Type B pancreatic cell (in vitro differentiated cells): ENCODE measurements around the gene KMT2E. TPM values are rescaled to one million over a fixed set of nuclear protein-coding genes. Genes with fewer than 3 reads are reported as not detected.
A peak's percentile ranks its signal among the peaks of the same experiment; 100 is the strongest.
"Not testable (repeated sequence)": the region's sequence is repeated elsewhere in the genome, so short reads cannot be mapped to it uniquely, and the experiment has no call there.

ENCODE experiments used
- DNase-seq: peaks from one replicate; pipeline ENCODE4 v3.0.0; 2021; ENCODE audit warnings: mixed read lengths; ENCODE audit not compliant: unreplicated experiment; ENCODE audit errors: extremely low spot score
- H3K27ac Mint-ChIP-seq: 2 replicates; pipeline ENCODE4 v1.8.0; 2021; ENCODE audit warnings: mild to moderate bottlenecking, mixed read lengths
- H3K27me3 Mint-ChIP-seq: 2 replicates; pipeline ENCODE4 v1.8.0; 2021; ENCODE audit warnings: mixed read lengths
- H3K36me3 Mint-ChIP-seq: 2 replicates; pipeline ENCODE4 v1.8.0; 2021; ENCODE audit warnings: mixed read lengths
- H3K4me1 Mint-ChIP-seq: one replicate; pipeline ENCODE4 v1.8.0; 2021; ENCODE audit warnings: mixed read lengths; ENCODE audit not compliant: unreplicated experiment
- H3K4me3 Mint-ChIP-seq: 2 replicates; pipeline ENCODE4 v1.8.0; 2021; ENCODE audit warnings: mild to moderate bottlenecking, mixed read lengths
- H3K9me3 Mint-ChIP-seq: 2 replicates; pipeline ENCODE4 v1.8.0; 2021; ENCODE audit warnings: mixed read lengths
- total RNA-seq: library from RNA; stranded (reverse); gene quantifications from 2 replicates; pipeline ENCODE4 v1.2.1, GENCODE V29; 2021; ENCODE audit warnings: low replicate concordance
- TF ChIP-seq, protein P1 (sequence below): fragments of 200-600 bp; sonication (generic); conservative IDR thresholded peaks from 2 replicates; pipeline ENCODE4 v1.5.0; 2021; ENCODE audit warnings: antibody characterized with exemption, mild to moderate bottlenecking

The KMT2E gene
- total RNA-seq, 1 donor from 2014 or later = 75.6 TPM

DNA sequence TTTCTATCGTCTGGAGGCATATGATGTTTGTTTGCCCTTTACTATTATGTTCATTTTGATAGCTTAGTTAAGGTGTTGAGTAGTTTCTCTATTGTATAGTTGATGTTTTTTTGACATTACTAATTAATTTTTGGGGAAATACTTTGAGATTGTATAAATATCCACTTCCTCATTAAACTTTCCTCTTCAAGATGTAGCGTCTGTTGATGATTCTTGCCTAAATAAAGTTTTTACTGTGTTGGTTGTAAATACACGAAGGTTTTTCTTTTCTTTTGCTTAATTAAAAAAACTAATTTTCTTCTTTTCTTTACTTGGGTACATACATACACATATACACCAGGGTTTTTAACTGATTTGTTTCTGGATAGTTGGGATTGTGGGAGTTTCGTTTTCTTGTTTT lies 8.5 kb downstream of the KMT2E start:
- DNase-seq = no peak
- H3K4me1 Mint-ChIP-seq = peaks cover 37% of the 10 kb centered on the region
- no peak overlapping the region for H3K4me3 Mint-ChIP-seq
- TF ChIP-seq, protein P1, sequence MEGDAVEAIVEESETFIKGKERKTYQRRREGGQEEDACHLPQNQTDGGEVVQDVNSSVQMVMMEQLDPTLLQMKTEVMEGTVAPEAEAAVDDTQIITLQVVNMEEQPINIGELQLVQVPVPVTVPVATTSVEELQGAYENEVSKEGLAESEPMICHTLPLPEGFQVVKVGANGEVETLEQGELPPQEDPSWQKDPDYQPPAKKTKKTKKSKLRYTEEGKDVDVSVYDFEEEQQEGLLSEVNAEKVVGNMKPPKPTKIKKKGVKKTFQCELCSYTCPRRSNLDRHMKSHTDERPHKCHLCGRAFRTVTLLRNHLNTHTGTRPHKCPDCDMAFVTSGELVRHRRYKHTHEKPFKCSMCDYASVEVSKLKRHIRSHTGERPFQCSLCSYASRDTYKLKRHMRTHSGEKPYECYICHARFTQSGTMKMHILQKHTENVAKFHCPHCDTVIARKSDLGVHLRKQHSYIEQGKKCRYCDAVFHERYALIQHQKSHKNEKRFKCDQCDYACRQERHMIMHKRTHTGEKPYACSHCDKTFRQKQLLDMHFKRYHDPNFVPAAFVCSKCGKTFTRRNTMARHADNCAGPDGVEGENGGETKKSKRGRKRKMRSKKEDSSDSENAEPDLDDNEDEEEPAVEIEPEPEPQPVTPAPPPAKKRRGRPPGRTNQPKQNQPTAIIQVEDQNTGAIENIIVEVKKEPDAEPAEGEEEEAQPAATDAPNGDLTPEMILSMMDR = no peak
- no peaks in the 10 kb centered on the region for H3K27me3 Mint-ChIP-seq
- no peak overlapping the region for H3K27ac Mint-ChIP-seq
- peaks cover 9% of the 10 kb centered on the region for H3K36me3 Mint-ChIP-seq
- H3K9me3 Mint-ChIP-seq = no peaks in the 10 kb centered on the region

DNA sequence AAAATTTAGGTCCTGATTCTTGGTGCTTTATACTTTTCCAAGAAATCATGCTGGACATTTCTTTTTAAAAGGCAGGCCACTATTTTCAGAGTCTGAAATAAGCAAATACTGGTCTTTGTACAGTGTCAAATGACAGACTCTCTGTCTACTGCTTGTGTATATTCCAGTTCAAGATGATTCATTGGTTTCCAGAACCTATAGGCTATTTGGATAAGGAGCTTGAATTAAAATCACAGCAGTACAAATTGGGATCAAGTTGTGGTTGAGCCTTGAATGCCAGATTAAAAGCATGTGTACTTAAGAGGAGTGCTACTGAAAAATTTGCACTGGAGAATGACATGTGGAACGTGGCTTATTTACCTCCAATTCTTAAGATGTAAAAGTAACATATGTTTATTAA lies 10.7 kb downstream of the KMT2E start:
- no peaks in the 10 kb centered on the region for H3K27me3 Mint-ChIP-seq
- peaks cover 38% of the 10 kb centered on the region for H3K4me1 Mint-ChIP-seq
- no peak for DNase-seq
- TF ChIP-seq, protein P1 = no peak
- peaks cover 9% of the 10 kb centered on the region for H3K36me3 Mint-ChIP-seq
- H3K4me3 Mint-ChIP-seq = no peak overlapping the region
- peak overlapping the region; percentile 21 for H3K27ac Mint-ChIP-seq
- no peaks in the 10 kb centered on the region for H3K9me3 Mint-ChIP-seq

DNA sequence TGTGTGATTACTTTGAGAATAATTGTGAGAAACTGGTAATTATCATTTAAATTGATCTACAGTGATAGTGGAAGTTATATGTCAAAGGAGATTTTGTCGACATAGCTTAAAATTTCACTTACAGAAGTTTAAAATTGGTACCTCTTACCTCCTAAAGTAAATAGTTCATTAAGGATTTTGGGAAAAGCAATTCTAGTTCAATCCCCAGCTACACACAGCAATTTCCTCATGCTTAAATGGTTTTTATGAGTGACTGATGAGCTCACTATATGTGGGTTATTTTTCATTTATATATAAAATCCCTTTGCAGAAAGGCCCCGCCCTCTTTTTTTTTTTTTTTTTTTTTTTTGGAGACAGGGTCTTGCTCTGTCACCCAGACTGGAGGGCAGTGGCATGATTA lies 12.7 kb downstream of the KMT2E start:
- Mint-ChIP-seq H3K4me1 (peaks cover 36% of the 10 kb centered on the region), H3K36me3 (peaks cover 4% of the 10 kb centered on the region), H3K27ac (no peak overlapping the region), H3K4me3 (no peak overlapping the region), H3K27me3 (no peaks in the 10 kb centered on the region), H3K9me3 (peaks cover 4% of the 10 kb centered on the region)
- TF ChIP-seq, protein P1 = no peak
- DNase-seq = no peak

DNA sequence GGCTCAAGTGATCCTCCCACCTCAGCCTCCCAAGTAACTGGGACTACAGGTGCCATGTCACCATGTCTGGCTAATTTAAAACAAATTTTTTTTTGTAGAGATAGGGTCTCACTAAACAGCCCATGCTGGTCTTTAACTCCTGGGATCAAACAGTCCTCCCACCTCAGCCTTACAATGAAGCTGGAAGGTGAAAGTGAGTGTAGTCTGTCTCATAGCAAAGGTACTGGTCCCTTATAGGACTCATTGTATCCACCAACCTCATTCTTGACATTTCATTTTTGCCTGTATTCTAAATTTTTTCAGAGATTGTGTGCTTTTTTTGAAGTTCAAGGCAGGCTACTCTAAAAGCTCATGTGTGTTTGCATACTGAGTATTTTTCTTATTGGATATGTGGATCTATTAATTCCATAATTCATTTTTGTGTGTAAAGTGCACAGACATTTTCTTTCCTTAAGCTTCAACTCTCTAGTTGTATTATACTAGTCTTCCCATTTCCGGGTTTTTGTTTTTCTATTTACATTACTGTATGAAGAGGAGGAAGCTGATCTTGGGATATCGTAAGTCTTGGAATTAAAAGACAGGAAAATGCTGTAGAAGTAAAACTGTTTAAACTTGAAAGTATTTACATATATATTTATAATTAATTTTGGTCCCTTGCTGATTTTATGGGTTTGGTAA lies 13.3 kb downstream of the KMT2E start:
- H3K27me3 Mint-ChIP-seq = no peaks in the 10 kb centered on the region
- H3K9me3 Mint-ChIP-seq = peaks cover 4% of the 10 kb centered on the region
- H3K4me1 Mint-ChIP-seq = peaks cover 31% of the 10 kb centered on the region
- H3K4me3 Mint-ChIP-seq = no peak overlapping the region
- TF ChIP-seq, protein P1 = no peak
- no peak for DNase-seq
- H3K27ac Mint-ChIP-seq = no peak overlapping the region
- peaks cover 3% of the 10 kb centered on the region for H3K36me3 Mint-ChIP-seq

DNA sequence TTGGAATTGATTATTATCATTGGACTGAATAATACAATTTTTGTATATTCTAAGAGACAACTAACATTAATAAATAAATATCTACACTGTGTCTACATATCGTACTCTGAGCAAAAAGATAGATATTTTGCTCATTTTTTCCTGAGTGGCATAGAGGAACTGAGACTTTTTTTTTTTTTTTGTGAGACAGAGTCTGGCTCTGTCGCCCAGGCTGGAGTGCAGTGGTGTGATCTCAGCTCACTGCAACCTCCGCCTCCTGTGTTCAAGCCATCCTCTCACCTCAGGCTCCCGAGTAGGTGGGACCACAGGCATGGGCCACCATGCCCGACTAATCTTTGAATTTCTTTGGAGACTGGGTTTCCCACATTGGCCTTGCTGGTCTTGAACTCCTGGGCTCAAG lies 14.0 kb downstream of the KMT2E start:
- Mint-ChIP-seq H3K27me3 (no peaks in the 10 kb centered on the region), H3K4me3 (no peak overlapping the region), H3K27ac (no peak overlapping the region), H3K4me1 (peaks cover 31% of the 10 kb centered on the region), H3K36me3 (no peaks in the 10 kb centered on the region), H3K9me3 (peaks cover 4% of the 10 kb centered on the region)
- no peak for DNase-seq
- TF ChIP-seq, protein P1 = no peak

DNA sequence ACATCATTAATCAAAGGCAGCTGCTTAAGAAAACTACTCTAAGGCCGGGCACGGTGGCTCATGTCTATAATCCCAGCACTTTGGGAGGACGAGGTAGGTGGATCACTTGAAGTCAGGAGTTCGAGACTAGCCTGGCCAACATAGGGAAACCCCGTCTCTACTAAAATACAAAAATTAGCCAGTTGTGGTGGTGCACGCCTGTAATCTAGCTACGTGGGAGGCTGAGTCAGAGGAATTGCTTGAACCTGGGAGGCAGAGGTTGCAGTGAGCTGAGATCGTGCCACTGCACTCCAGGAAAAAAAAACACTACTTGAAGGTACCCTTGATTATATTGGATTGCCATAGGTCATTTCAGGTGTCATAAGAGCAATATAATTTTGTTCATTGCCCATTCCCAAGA lies 14.9 kb downstream of the KMT2E start:
- not testable (repeated sequence) for H3K36me3 Mint-ChIP-seq, H3K27me3 Mint-ChIP-seq, DNase-seq, H3K4me3 Mint-ChIP-seq, H3K27ac Mint-ChIP-seq, H3K9me3 Mint-ChIP-seq
- peaks cover 31% of the 10 kb centered on the region for H3K4me1 Mint-ChIP-seq
